ENCODE data around the gene ACTA1.
"Not testable (repeated sequence)": the region's sequence is repeated elsewhere in the genome, so short reads cannot be mapped to it uniquely, and the experiment has no call there.

ACTA1 gene

DNA sequence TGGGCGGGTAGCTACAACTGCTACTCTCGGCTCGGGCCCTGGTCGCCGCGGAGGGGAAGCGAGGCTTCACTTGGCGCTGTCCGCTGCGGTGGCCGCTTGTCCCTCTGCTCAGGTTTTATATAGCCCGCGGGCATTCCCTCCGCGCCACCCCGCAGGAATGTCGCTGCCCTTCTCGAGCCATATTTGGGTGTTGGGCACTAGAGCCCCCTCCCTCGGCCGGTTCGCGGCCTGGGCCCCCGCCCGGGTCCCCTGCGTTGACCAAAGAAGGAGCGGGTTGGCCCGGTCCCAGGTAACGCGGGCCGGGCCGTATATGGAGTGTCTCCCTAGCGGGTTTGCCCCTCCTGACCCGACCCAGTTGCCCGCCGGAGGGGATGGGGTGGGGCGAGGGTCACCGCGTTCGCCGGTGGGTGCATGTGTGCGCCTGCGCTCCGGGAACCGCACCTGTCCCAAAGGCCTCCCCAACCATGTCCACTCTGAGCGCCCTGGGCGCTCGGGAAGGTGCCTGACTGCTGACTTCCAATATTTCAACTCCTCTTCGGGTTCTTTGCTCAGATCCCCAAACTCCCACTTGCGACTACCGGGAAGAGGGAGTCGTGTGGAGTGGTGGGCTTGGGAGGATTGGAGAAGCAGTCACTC, at the start of gene ACTA1:
Gene ACTA1 (minus strand): TSS at position 90 of the 636 bp plus-strand sequence. CDS start 979 bp downstream, outside the sequence.
- no peak for DNase-seq (ENCODE audit: low read depth, low spot score)
- no peak within 1 kb of the TSS for H3K27ac ChIP-seq

DNA sequence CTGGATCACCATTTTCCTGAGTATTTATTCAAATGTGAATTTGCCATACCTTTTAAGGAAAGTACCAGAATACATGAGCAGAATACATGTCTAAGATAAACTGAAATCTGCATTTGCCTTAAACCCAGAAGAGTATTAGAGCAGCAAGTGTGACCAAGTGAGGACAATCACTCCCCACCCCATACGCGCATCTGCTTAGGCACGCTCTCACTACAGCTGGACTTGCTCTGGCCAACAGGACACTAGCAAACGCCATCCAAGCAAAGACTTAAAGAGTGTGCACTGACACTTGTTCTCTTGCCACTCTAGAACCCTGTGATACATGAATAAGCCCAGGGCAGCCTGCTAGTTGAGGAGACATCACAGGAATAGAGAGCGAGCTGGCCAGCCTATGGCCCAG, 48.6 kb upstream of the ACTA1 start:
- DNase-seq (ENCODE audit: low read depth, low spot score): no peak
- no peak overlapping the region for H3K27ac ChIP-seq

DNA sequence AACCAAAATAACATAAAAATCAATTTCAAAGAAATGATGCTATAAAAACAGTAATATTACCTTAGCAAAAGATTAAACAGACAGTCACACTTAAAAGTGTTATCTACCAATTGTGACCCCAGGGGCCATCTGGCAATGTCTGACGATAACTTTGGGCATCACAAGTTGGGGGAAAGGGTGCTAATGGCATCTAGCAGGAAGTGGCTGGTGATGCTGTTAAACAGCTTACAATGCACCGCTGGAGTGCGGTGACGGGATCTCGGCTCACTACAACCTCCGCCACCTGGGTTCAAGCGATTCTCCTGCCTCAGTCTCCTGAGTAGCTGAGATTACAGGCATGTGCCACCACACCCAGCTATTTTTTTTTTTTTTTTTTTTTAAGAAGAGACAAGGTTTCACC, 46.6 kb upstream of the ACTA1 start:
- no peak overlapping the region for H3K27ac ChIP-seq
- no peak for DNase-seq (ENCODE audit: low read depth, low spot score)

DNA sequence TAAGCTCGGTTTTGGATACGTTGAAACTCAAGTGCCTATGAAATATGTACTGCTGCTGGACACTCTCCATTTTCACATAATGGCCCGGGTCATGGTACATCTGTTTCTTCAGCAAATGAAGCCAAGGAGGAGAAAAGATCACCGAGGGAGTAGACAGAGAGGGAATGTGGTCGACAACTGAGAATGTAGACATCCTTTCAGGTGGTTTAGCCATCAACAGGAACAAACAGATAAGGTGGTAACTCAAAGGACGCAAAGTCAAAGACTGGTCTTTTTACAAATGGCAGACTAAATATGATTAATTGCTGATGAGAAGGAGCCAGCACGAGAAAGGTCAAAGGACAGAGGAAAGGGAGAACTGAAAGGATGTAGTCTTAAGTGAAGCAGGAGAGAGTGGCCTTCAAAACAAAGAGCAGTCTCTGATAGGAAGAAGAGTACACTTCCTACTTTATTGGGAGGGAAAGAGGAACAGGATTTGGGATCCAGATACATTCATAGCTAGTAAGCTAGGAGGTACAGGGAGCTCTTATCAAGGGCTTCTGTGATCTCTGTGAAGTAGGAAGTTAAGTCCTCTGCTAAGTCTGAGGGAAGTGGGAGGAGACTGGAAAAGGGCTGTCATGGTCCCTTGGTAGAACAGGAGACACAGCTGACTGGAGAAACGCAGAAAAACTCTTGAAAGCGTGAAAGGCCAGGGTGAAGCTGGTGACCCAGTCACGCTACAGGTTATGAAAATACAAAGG, 45.9 kb upstream of the ACTA1 start:
- DNase-seq (ENCODE audit: low read depth, low spot score): no peak
- H3K27ac ChIP-seq: no peak overlapping the region

DNA sequence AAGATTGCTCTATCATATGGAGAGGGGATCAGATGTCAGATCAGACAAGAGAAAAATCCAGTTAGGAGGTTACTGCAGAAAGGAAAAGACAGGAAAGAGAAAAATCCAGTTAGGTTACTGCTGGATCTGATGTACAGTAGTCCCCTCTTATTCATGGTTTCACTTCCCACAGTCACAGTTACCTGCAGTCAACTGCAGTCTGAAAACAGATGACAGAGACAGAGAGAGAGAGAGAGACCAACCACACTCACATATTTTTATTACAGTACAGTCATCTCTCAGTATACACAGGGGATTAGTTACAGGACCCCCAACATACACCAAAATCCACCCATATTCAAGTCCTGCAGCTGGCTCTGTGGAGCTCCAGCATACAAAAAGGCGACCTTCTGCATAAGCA, 45.0 kb upstream of the ACTA1 start:
- no peak for DNase-seq (ENCODE audit: low read depth, low spot score)
- H3K27ac ChIP-seq: no peak overlapping the region

DNA sequence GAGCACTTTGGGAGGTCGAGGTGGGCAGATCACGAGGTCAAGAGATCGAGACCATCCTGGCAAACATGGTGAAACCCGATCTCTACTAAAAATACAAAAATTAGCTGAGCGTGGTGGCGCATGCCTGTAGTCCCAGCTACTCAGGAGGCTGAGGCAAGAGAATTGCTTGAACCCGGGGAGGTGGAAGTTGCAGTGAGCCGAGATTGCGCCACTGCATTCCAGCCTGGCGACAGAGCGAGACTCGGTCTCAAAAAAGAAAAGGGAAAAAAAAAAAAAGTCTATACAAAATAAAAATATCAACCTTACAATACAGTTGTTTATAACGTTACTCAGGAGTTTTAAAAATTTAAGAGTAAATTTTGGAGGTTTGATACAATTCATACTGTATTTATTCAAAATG, 42.0 kb upstream of the ACTA1 start:
- H3K27ac ChIP-seq; DNase-seq (ENCODE audit: low read depth, low spot score): not testable (repeated sequence)

DNA sequence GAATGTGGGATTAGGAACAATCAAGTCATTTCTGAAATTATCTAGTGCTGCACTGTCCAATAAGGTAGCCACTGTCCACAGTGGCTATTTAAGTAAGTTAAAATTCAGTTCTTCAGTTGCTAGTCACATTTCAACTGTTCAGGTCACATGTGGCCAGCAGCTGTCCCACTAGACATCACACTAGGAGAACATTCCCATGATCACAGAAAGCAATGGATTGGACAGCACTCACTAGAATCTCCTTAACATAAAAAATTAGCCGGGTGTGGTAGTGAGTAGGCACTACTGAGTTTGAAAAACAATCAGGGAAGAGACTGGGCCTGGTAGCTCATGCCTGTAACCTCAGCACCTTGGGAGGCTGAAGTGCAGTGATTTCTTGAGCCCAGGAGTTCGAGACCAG, 40.6 kb upstream of the ACTA1 start:
- DNase-seq (ENCODE audit: low read depth, low spot score): no peak
- no peak overlapping the region for H3K27ac ChIP-seq

DNA sequence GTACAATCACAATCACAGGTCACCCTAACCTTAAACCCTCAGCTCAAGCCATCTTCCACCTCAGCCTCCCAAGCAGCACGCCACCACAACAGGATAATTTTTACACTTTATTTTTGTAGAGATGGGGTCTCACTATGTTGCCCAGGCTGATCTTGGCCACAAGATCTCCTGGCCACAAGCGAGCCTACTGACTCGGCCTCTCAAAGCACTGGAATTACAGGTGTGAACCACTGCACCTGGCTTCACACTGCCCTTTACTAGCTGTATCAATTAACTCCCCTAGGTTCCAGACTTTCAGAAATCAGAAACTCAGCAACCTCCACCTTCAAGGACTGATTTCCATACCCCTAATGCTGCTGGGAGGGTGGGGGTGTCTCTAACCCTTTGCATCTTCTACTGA, 37.3 kb upstream of the ACTA1 start:
- no peak for DNase-seq (ENCODE audit: low read depth, low spot score)
- no peak overlapping the region for H3K27ac ChIP-seq

DNA sequence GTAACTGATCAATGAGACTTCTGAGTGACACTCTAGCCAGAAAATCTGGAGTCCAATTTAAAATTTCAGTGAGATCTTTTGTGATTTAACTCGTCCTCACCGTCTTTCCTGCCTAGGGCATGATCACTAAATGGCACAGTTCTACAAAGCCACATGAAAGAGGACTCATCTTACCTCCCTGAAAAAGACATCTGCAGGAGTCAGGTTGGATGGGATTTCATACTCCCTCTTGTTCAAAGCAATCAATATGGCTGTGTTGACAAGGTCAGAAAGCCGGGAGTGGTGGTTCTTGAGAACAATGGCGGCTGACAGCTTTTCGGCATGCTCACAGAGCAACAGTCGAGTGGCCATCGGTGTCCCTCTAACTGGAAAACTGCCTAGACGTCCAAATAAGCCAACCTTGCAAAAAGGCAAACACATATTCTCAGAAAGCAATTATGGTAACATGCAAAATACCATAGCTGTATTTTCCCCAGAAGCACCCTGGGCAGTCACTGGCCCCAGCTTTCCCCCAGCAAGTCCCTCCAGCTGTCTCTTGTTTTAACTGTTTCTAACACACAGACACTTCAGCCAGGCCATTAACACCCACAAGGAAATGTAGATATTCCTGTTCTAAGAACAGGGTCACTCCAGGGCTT, 36.6 kb upstream of the ACTA1 start:
- H3K27ac ChIP-seq: no peak overlapping the region
- DNase-seq (ENCODE audit: low read depth, low spot score): no peak

DNA sequence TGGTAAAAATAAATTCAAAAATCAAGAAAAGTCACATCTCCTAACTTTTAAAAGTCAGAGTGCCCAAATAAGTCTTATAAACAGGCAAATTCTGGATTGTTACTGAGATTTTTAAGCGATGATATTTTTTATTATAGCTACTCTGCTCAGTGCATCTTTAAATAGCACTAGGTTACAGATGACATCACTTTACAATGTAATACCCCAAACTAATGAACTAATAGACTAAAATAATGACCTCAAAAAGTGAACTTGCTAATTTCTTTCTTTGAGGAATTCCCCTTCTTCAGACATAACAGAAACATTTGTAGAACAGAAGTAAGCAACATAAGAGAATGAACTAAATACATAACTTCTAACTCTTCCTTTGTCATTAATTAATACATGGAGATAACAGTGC, 33.0 kb upstream of the ACTA1 start:
- no peak overlapping the region for H3K27ac ChIP-seq
- DNase-seq (ENCODE audit: low read depth, low spot score): no peak

DNA sequence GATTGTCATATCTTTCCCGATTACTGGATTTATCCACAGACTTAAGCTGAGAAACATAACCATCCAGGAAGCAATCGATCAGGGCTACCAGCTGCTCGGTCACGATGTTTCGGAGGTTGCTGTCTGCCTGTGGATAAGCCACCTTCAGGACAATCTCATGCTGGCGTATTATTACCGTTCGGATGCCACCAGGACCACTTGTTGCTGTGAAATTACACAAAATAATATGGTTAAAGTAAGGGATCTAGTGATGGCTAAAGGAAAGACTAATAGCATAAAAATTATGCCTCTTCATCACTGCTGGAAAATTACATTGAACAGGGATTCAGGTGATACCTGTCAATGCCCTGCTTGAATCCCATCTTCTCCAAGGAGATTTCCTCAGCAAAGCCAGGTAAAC, 30.8 kb upstream of the ACTA1 start:
- no peak for DNase-seq (ENCODE audit: low read depth, low spot score)
- no peak overlapping the region for H3K27ac ChIP-seq

DNA sequence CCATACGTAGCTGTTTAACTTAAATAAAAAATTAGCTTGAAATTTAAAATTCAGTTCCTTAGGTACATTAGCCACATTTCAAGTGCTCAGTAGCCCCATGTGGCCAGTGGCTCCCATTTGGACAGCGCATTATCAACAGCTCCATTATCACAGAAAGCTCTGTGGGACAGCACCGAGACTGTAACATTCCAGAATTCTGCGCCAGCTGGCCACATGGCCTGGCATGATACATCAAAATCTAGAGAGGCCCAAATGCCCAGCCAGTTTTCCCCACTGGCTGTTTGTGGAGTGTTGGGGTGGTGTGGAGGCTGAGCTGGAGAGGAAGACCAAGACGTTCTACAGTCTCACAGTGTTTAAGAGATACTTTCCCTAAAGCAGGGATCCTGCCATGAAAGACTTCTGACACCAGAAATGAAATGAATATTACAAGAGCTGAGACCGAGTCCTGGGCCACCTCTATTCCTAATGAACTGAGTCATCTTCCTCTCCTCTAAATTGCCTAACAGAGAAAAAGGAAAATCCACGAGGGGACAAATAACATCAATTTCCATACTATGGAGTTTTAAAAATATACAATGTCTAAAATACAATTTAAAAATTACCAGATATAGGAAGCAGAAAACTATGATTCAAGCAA, 27.3 kb upstream of the ACTA1 start:
- H3K27ac ChIP-seq: no peak overlapping the region
- DNase-seq (ENCODE audit: low read depth, low spot score): no peak

DNA sequence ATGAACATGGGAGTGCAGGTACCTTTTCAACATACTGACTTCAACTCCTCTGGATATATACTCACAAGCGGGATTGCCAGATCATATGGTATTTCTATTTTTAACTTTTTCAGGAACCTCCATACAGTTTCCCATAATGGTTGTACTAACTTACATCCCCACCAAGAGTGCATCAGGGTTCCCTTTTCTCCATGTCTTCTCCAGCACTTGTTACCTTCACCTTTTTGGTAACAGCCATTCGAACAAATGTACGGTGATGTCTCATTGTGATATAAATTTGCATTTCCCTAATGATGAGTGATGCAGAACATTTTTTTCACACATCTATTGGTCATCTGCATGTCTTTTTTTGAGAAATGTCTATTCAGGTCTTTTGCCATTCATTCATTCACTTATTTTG, 25.9 kb upstream of the ACTA1 start:
- no peak for DNase-seq (ENCODE audit: low read depth, low spot score)
- H3K27ac ChIP-seq: no peak overlapping the region

DNA sequence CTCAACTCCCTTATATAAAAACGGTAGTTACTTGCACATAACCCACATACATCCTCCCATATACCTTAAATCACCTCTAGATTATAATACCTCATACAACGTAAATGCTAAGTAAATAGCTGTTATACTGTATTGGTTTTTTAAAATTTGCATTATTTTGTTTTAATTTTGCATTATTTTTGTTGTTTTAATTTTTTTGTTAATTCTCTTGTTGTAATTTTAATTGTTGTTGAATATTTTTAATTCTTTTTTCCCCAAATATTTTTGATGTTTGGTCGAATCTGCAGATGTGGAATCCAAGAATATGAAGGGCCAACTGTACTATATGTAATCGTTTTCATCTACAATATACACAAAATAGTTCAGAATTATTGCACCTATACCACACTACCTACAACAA, 23.5 kb upstream of the ACTA1 start:
- no peak for DNase-seq (ENCODE audit: low read depth, low spot score)
- H3K27ac ChIP-seq: no peak overlapping the region

DNA sequence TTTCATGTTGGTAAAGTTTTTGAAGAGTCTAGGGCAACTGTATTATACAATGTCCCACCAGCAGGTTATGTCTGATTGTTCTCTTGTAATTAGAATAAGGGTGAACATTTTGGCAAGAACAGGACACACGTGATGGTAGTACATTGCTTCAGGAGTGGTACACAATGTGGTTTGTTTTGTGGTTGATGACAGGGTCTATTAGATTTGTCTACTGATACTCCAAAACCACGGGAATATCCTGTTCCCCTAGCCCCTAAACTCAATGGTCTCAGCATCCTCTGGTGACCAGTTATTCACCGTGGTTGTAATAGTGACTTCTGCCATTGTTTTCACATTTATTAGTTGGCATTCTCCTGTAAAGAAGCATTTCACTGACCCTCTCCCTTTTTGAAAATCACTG, 22.1 kb upstream of the ACTA1 start:
- DNase-seq (ENCODE audit: low read depth, low spot score): no peak
- H3K27ac ChIP-seq: no peak overlapping the region

DNA sequence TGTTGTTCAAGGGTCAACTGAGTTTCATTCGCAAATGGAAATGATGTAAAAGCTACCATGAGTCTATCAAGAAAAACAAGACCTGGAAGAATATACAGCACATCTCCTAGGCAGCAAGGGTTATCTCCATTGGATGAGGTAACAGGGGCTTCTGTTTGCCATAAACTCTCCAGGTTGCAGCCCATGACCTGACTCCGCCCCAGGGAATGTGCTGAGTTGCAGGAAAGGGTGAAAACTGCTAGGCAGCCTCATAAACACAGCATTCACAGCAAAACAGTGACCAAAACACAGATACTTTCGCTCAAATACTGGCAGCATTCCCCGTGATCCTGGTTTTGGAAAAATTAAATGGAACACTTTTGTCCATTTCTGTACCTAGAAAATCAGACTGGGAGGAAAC, 20.2 kb upstream of the ACTA1 start:
- DNase-seq (ENCODE audit: low read depth, low spot score): no peak
- no peak overlapping the region for H3K27ac ChIP-seq

DNA sequence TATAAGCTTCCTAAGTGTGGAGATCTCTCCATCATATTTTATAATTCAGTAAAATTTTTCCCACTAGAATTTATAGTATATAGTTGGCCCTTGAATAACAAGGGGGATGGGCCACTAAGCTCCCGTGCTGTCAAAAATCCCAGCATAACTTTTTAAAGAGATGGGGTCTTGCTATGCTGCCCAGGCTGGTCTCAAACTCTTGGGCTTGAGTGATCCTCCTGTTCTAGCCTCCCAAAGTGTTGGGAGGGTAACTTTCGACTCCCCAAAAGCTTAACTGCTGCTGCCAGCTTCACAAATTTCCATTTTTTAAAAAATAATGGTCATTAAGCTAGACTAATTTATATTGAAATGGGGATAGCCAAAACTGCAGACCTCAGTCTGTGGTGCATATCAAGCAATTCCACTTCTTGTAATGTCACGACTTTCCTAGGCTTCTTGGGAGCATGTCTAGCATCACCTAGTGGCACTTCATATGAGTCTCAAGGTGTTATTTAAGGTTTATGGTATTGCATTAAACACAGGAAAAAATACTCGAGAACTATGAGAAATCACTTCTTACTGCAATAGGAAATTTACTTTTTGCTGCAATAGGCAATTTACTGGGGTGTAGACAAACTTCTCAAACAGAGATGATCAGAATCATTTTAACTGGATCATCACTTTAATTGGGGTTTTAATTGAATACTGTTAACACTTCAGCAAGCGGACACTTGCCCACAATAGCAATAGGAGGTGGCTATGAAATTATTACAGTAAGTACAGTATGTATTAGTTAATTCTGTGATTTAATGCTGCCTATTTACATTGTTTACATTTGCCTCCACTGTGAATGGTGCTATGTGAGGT, 19.3 kb upstream of the ACTA1 start:
- DNase-seq (ENCODE audit: low read depth, low spot score): no peak

DNA sequence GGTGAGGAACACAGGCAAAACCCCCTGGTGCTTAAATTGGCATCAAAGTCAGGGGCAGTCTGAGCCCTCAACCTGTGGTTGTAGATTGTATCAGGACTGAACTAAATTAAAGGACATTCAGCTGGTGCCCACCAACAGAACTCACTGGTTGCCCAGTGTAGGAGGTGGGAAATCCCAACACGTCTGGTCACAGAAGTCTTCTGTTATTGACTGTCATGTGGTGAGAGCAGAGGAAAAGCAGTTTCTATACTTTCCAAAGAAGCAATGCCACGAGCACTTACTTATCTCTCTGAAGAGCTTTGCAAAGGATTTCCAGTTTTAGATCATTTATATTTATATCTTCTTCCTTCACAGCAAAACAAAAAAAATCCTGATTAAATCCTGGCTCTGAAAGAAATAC, 15.0 kb upstream of the ACTA1 start:
- no peak overlapping the region for H3K27ac ChIP-seq
- no peak for DNase-seq (ENCODE audit: low read depth, low spot score)

More for the DNA sequence above, 19.3 kb upstream of the ACTA1 start:
- no peak overlapping the region for H3K27ac ChIP-seq

DNA sequence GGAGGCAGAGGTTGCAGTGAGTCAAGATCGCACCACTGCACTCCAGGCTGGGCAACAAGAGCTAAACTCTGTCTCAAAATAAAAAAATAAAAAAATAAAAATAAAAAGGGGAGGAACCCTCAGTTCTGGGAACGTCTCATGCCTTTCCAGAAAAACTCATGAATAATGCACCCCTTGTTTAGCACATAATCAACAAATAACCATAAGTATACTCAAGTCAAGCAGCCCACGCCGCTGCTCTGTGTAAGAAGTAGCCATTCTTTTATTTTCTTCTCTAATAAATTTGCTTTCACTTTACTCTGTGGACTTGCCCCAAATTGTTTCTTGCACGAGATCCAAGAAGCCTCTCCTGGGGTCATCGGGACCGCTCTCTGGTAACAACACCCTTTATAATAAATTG, 14.5 kb upstream of the ACTA1 start:
- DNase-seq (ENCODE audit: low read depth, low spot score): no peak
- no peak overlapping the region for H3K27ac ChIP-seq

DNA sequence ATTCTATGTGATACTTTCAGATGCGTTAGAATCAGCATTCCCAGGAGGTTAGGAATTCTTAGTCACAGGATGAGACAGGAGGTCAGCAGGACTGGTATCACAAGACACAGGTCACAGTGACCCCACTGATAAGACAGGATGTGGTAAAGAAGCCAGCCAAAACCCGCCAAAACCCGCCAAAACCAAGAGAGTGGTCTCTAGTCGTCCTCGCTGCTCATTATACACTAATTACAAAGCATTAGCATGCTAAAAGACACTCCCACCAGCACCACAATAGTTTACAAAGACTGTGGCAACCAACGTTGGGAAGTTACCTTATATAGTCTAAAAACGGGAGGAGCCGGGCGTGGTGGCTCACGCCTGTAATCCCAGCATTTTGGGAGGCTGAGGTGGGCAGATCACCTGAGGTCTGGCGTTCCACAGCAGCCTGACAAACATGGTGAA, 13.9 kb upstream of the ACTA1 start:
- no peak overlapping the region for H3K27ac ChIP-seq
- DNase-seq (ENCODE audit: low read depth, low spot score): no peak

All from epithelial cell of prostate (primary cell).